Measurements from ENCODE around the gene ZMYND11. TPM values are rescaled to one million over a fixed set of nuclear protein-coding genes. Genes with fewer than 3 reads are reported as not detected.

Gene ZMYND11
- total and polyA plus RNA-seq, 2 of the 8 experiments (the other 6 are each of a cell fraction or from before 2014, with no cell fraction given), result 7.5 to 26.6 TPM

- H2BK120ac ChIP-seq (replicated peaks; ENCODE audit: low read depth, low read length), result no peak overlapping the region
Measured at GRCh38 chr10:277963-278362, 142.7 kb downstream of the ZMYND11 start.

More at GRCh38 chr10:277963-278362, 142.7 kb downstream of the ZMYND11 start:
- Histone ChIP-seq H2AFZ (ENCODE audit: low read length) (no peak overlapping the region), H3K14ac (ENCODE audit: insufficient read length) (no peak overlapping the region), H3K4ac (replicated peaks; ENCODE audit: insufficient read length, low read depth, low read length) (no peak overlapping the region), H3K4me1 (replicated peaks in 1 of 4; ENCODE audit: control insufficient read depth in 3 of 4, insufficient read depth in 4 of 4, low read length in 3 of 4) (peaks cover 0 to 2% (median 0%) of the 10 kb centered on the region in 4 experiments; a peak in 1 of 7 replicates), H3K23me2 (ENCODE audit: low read depth, low read length) (no peaks in the 10 kb centered on the region), H2AK5ac (ENCODE audit: low read depth, low read length) (no peak overlapping the region), H3K4me2 (ENCODE audit: insufficient read depth in 1 of 2, low read depth in 2 of 2, low read length in 2 of 2) (no peak overlapping the region), H3K9ac (replicated peaks in 1 of 4; ENCODE audit: extremely low read depth in 1 of 4, low read depth in 3 of 4, low read length in 3 of 4) (no peak overlapping the region), H4K8ac (ENCODE audit: extremely low read depth, insufficient read depth, low read length) (no peak overlapping the region), H3K36me3 (ENCODE audit: control insufficient read depth in 2 of 4, insufficient read depth in 4 of 4, low read length in 3 of 4) (no peaks in the 10 kb centered on the region), H3K4me3 (ENCODE audit: extremely low read depth in 1 of 4, insufficient read depth in 2 of 4, low read depth in 3 of 4, low read length in 4 of 4) (no peak overlapping the region), H4K91ac (replicated peaks; ENCODE audit: insufficient read length, low read length) (no peak overlapping the region), H3K18ac (ENCODE audit: extremely low read depth, low read length) (no peak overlapping the region), H3K27me3 (replicated peaks in 1 of 4; ENCODE audit: control insufficient read depth in 3 of 4, extremely low read depth in 1 of 4, insufficient read depth in 3 of 4, low read length in 3 of 4) (no peaks in the 10 kb centered on the region), H2BK20ac (ENCODE audit: low read length) (no peak overlapping the region), H2BK5ac (ENCODE audit: low read depth, low read length) (no peak overlapping the region), H3K27ac (ENCODE audit: low read depth, low read length) (no peak overlapping the region), H3K9me3 (ENCODE audit: insufficient read depth in 2 of 2, low read depth in 1 of 2, low read length in 1 of 2) (no peaks in the 10 kb centered on the region), H2BK15ac (ENCODE audit: low read length) (no peak overlapping the region), H4K5ac (ENCODE audit: insufficient read length, low read depth, low read length) (no peak overlapping the region), H3K79me1 (ENCODE audit: low read depth, low read length) (no peaks in the 10 kb centered on the region), H3K56ac (replicated peaks; ENCODE audit: insufficient read length, low read depth, low read length) (no peak overlapping the region), H2BK12ac (ENCODE audit: low read depth, low read length) (no peak overlapping the region), H3K23ac (ENCODE audit: insufficient read length) (no peak overlapping the region), H4K20me1 (replicated peaks in 1 of 2; ENCODE audit: control insufficient read depth in 1 of 2, insufficient read depth in 2 of 2, low read length in 2 of 2) (no peaks in the 10 kb centered on the region), H3K79me2 (ENCODE audit: control insufficient read depth in 1 of 2, insufficient read depth in 2 of 2, low read length in 2 of 2) (no peaks in the 10 kb centered on the region)
- TF ChIP-seq CBX5 (IDR thresholded peaks at IDR 0.05; ENCODE audit: low read depth, low read length), result no peak
- TF ChIP-seq TAF7 (optimal IDR thresholded peaks at IDR 0.05; ENCODE audit: borderline replicate concordance, low read depth, low read length), result no peak
- no peak for TF ChIP-seq RNF2 (IDR thresholded peaks at IDR 0.05; ENCODE audit: borderline replicate concordance, low read depth, low read length, missing control alignments, poor library complexity, severe bottlenecking)
- TF ChIP-seq KDM5A (IDR thresholded peaks at IDR 0.05; ENCODE audit: low read length), result no peak
- no peak for TF ChIP-seq CEBPB (IDR thresholded peaks at IDR 0.05; ENCODE audit: low read depth, low read length)
- TF ChIP-seq RFX5 (IDR thresholded peaks at IDR 0.05; ENCODE audit: borderline replicate concordance, low read depth, low read length), result no peak
- no peak for TF ChIP-seq SIX5 (IDR thresholded peaks at IDR 0.05; ENCODE audit: low read depth, low read length)
- TF ChIP-seq HDAC2 (IDR thresholded peaks at IDR 0.05; ENCODE audit: borderline replicate concordance in 1 of 2, low read depth in 2 of 2, low read length in 2 of 2), result no peak
- no peak for TF ChIP-seq CBX8 (IDR thresholded peaks at IDR 0.05; ENCODE audit: borderline replicate concordance, low read depth, low read length)
- TF ChIP-seq CHD1 (IDR thresholded peaks at IDR 0.05; ENCODE audit: low read depth, low read length), result no peak
- POLR2A ChIA-PET (ENCODE audit: partially characterized antibody), result interaction anchor here (0.7 kb wide), 1 partner anchor 14 kb away, joined by 3 read pairs; no protein-coding TSS in a partner anchor
- 94% methylated on average over 18 of the region's 19 CpGs; no CpG with 5 or more reads in 1 of the 2 experiments for WGBS, 2 experiments (ENCODE audit: extremely low coverage in 1 of 2, insufficient coverage in 1 of 2, insufficient read length in 1 of 2, insufficient replicate concordance in 2 of 2, low coverage in 1 of 2, low lambda C conversion rate in 2 of 2, missing lambda C conversion rate in 1 of 2)
- DNase-seq (ENCODE audit: low read depth in 1 of 2, low spot score in 2 of 2) (no peak), FAIRE-seq (no peak)
- CTCF ChIA-PET (ENCODE audit: partially characterized antibody), result interaction anchor here (0.7 to 2.8 kb wide), 6 partner anchors 8 to 511 kb away, joined by 3 to 8 read pairs (median 4); no protein-coding TSS in a partner anchor
